Smooth muscle cell of the brain vasculature (primary cell): ENCODE measurements around the gene IQSEC1.

Experiments
- DNase-seq: peaks from one replicate; pipeline ENCODE4 v3.0.0-alpha.2; 2012; ENCODE audit warnings: low read depth, low spot score

Gene IQSEC1

DNA sequence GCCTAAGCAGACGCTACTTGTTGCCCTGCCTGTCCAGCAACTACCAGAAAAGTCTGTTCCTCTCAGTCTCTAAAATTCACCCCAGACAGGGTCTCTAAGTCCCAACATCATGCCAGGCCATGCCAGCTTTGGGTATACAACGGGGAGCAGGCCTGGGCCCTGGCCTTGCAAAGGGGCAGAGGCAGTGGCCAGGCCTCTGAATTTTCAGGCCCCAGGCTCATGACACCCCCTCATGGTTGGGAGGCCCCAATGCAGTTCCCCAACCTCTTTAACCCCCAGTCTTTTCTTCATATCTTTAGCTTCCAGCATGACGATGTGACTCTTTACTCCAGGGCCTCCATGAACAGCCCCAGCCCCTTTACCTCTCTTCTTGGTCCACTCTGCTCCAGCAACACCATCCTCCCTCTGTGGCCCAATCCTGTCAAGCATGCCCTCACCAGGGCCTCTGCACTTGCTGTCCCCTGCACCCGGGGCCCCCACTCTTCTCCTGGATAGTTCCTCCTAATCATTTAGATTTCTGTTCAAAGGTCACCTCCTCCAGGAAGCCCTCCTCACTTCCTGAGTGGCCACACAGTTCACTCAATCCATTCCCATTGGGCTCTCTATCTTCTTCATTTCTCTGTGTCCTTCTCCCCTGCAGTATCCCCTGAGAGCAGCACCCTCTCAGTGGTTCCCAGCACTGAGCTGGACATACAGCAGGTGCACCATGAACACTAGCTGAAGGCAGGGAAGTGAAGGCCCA lies 4.8 kb downstream of the IQSEC1 start:
- DNase-seq, result no peak

DNA sequence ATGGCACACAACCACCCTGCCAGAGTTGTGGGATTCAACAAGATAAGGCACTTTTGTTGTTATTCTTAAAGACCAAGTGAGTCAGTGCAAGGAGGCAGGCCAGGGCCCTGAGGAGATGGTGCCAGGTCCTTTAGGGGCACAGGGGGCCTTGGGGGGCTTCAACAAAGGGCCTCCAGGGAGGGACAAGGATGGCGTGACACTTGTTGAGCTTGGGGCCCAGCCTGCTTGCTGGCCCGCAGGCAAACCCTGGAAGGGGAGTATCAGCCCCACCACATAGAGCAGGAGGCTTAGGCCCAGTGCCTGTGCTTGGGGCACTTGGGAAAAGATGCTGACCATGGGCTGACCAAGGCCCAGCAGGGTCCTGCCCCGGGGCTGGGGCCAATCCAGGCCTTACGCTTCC lies 5.5 kb downstream of the IQSEC1 start:
- DNase-seq, result no peak

DNA sequence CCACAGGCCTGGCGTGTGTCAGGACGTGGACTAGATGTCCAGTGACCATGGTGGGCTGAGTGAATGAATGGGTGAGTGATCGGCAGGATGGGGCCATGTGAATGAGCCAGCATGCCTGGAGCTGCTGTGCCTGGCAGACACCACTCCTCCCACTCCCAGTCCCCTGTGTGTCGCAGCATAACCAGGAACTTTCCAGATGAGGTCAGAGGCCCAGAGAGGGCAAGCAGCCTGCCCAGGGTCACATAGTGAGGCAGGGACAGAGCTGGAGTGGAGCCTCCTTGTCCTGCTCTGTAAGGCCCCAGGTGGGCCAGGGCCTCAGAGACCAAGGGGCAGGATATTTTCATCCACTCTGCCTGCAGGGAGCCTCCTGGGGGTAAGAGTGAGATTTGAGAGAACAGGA lies 6.4 kb downstream of the IQSEC1 start:
- no peak for DNase-seq

DNA sequence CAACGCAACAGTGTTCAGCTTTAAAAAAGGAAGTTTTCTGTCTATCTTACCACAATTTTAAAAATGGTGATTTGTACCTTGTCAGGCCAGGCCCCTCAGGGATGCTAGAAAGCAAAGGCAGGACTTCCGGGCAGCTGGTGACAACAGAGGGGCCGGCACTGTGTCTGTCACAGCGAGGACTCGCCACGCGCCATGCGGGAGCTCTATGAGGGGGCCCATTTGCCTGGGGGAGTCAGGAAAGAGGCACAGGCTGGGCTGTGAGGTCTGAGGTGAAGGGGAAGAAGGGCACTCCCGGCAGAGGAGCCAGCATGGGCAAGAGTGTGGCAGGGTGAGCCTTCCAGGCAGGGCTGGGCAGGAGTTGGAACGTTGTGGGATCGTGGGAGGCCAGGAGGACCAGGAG lies 7.0 kb downstream of the IQSEC1 start:
- no peak for DNase-seq

GRCh38 chr3:13065727-13066126 lies 7.5 kb downstream of the IQSEC1 start:
- DNase-seq, result no peak

- DNase-seq, result no peak
Observed at GRCh38 chr3:13064964-13065363, 8.3 kb downstream of the IQSEC1 start.

DNA sequence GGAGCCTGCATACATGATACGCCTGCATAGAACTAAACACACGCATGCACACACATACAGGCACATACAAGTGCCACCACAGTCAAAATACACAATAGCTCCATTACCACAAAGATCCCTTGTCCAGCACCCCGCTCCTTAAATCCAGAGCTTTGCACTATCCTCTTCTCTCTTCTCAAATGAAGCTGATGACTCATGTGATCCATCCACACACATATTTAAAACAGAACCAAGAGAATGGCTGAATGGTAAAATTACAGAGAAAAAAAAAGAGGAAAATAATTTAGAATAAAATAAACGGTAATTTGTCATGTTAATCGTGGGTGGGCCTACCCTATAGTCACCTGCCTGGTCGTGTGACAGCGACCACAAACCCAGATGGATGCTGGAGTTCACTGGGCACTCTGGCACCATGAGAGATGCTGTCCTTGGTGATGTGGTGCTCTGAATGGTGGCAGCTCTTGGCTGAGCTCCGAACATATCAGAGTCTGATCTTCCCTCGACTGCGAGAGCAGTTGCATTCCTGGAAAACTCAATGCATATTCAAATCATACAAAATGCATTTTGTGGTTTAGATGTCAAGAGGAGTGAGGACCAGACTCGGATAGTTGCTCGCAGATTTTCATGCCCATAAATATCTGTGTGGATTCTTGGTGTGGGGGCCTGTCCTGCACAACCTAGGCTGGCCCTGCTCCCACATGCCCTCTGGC lies 8.9 kb downstream of the IQSEC1 start:
- no peak for DNase-seq

DNA sequence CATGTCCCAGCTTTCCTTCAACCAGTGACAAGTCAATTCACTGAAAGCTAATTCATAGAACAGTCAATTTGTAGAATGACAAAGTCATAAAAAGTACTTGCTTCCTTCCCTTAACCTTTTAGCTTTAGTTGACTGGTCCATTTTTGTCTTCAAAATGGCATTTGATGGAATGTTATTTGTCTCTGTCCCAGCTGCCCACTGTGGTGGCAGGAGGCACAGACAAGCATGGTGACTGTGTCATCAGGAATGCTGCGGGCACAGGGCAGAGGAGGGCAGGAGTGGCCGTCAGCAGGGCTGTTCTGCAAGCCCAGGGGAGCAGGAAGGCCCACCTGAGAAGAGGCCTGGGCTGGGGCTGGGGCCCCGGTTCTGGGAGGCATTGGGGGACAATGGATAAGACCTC lies 10.0 kb downstream of the IQSEC1 start:
- no peak for DNase-seq

DNA sequence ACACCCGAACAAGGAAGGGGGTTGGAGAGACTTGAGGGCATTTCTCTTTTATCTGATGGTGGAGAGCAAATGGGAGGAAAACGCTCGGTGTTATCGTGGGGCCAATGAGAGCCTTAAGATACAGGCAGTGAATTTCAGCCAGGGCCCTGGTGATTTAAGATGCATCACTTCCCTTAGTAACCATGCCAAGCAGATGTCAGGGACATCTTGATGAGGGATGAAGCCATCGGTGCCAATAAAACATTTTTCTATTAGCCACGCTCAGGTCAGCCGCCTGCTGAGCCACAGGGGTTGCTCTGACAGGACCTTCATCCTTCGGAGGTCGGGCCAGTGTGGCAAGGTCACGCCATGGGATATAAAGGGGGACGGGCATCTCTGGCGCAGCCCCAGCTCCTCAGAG lies 10.6 kb downstream of the IQSEC1 start:
- DNase-seq, result no peak

DNA sequence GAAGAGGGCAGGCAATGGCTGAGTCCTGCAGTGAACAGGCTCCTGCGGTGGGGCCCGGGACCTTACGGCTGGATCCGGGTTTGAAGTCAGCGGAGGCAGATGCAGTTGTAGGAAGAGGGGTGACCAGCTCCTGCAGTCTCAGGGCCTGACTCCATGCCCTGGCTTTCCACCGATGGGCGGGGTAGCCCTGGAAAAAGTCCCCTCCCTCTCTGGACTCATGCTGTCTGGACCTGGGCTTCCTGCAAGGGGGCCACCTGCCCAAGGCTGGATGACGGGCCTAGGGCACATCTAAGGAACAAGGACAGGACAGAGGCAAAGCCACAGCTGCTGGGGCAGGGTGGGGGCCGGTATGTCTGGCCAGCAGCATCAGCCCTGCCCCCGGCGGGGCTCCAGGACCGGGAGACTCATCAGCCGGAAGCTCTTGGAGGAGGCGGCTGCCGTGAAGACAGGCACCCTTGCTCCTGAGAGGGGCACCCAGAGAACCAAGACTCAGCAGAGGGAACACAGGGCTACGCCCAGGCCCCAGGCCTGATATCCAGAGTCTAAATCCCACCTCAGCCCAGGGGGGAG lies 12.8 kb downstream of the IQSEC1 start:
- DNase-seq, result no peak

DNA sequence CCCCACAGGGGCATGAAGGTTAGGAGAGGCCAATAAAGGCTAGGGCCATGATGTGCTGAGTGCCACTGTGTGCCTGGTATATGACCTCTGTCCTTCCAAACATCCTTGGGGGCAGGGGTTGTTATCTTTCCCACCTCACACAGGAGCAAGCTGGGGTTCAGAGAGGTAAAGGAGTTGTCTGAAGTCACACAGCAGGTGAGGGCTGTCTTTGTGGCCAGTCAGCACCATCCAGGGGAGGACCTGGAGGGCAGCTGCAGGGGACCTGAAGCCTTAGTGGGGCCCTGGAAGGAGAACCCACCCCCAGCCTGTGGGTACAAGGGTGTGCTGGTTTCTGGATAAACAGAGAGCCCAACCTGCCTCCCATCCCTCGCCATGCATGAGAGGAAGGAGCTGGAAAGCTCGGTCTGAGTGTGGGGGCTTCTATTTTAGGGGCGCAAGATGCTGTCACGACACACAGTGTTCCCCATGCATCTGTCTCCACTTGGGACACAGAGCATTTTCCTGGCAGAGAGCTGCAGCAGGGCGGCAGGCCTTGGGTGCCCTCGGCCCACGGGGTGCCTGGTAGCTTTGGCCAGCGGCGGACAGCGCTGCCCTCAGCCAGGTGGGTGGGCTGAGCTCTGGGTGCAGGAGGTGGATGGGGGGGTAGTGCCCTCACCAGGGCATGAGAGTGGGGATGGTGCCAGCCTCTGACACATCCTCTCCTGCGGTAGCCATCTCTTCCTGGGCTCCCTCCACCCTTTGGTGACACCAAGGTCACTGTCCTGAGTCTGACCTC lies 14.7 kb downstream of the IQSEC1 start:
- no peak for DNase-seq

DNA sequence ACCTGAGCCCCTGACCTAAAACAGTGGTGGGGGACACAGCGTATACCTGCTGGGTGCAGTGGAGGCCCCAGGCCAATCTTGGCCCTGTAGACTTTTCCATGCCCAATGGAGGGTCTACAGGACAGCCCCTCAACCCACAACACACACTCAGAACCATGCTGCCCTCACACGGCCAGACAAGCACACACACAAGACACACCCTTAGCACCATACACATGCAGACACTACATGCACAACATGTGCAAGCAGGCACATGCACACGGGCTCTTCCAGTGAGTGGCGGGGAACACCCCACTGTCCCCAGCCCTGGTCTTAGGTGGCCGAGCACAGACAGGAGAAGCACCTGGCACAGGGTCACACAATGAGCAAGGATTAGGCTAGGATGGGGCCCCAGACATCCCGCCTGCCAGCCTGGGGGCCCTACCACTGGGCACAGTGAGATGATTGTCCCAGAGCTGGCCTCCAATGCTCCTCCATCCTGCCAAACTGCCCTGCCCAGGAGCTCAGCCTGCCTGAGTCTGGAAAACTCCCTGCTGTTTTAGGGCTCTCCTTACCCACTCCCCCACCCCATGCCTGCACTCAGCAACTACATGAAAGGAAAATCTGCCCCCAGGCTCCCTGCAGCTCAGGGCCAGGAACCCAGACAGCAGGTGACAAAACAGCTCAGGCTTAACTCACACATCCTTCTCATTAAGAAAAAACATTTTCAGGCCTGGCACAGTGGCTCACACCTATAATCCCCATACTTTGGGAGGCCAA lies 15.8 kb downstream of the IQSEC1 start:
- DNase-seq, result no peak

GRCh38 chr3:13055634-13056033 lies 17.6 kb downstream of the IQSEC1 start:
- DNase-seq, result no peak

- no peak for DNase-seq
Observed at GRCh38 chr3:13054341-13055285, 18.6 kb downstream of the IQSEC1 start.

DNA sequence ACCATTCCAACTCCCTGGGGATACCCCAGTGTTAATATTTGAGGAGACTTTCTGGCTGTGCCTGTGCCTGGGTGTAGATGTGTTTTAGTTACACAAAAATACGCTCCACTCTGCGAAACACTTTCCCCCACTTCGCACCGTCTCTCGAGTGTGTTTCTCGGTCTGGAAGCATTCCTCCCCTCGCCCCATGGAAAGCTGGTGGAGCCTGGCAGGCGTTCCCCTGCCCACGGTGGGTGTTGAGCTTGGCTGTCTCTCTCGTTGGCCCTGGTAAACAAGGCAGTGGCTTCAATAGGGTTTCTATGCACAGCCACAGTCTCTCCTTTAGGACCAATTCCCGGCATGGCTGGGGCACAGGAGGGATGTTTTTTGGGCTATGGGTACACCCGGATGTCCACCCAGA lies 19.3 kb downstream of the IQSEC1 start:
- no peak for DNase-seq

DNA sequence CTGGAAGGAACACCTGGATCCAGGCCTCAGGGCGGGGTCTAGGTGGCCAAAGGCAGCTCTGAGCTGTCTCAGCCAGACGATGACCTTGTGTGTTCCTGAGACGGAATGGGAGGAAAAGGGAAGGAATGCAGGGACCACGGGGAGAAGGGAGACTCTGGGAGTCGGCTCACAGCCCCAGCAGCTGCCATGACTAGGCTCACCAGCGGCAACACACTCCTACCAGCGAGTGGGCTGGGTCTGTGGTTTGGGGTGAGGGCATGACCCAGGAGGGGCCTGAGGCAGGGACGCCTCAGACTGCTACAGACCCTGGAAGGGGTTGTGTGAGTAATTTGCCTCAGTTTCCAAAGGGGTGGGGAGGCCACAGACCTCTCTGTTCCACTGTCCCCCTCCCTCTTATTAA lies 19.8 kb downstream of the IQSEC1 start:
- DNase-seq, result no peak

DNA sequence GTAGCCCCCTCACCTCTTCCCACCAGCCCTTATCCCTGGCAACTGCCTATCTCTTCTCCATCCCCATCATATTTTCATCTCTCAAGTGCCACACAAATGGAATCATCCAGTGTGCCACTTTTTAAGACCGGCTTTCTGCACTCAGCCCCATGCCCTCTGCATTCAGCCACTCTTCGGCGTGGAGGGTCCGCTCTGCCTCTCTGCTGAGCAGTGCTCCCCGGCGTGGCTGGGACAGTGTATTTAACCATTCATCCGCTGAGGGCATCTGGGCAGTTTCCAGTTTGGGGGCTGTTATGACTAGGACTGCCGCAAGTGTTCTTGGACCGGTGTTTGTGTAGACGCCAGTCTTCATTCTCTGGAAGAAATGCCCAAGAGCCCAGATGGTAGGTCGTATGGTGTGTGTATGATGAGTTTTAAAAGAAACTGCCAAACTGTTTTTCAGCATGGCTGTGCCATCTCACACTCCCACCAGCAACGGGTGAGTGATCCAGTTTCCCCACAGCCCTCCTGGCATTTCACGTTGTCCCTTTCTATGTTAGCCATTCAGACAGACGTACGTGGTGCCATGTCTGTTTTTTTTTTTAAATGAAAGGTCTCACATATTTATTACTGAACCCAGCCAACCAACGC lies 20.9 kb downstream of the IQSEC1 start:
- DNase-seq, result no peak

- DNase-seq, result no peak
Observed at GRCh38 chr3:13051581-13051980, 21.6 kb downstream of the IQSEC1 start.

- DNase-seq, result no peak
Observed at GRCh38 chr3:13051066-13051465, 22.2 kb downstream of the IQSEC1 start.

DNA sequence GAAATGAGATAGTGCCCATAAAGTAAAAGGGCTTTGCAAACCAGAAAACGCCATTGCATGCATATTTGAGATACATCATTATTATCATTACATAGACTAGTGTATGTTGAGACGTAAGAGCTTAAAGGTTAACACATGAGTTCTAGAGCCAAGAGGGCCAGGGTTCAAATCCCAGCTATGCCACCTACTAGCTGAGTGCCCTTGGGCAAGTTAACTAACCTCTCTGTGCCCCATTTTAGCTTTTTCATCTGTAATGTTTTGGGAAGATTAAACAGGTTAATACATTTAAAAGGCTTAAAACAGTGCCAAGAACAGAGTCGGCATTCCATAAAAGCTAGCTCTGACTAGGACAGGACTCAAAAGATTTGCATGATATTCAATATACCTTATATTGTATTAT lies 22.8 kb downstream of the IQSEC1 start:
- no peak for DNase-seq
